Measurements from ENCODE around the gene CTRB1. TPM values are rescaled to one million over a fixed set of nuclear protein-coding genes. Genes with fewer than 3 reads are reported as not detected.

CTRB1 gene
- total and polyA plus RNA-seq, 2 of the 8 experiments (the other 6 are each of a cell fraction or from before 2014, with no cell fraction given), result not detected

GRCh38 chr16:75258807-75259141, 40.0 kb downstream of the CTRB1 start (continued):
- TF ChIP-seq CHD7 (IDR thresholded peaks at IDR 0.05; ENCODE audit: insufficient replicate concordance, low read length), result no peak
- TF ChIP-seq SUZ12 (IDR thresholded peaks at IDR 0.05; ENCODE audit: low read length), result no peak
- TF ChIP-seq, protein P1, sequence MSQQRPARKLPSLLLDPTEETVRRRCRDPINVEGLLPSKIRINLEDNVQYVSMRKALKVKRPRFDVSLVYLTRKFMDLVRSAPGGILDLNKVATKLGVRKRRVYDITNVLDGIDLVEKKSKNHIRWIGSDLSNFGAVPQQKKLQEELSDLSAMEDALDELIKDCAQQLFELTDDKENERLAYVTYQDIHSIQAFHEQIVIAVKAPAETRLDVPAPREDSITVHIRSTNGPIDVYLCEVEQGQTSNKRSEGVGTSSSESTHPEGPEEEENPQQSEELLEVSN (IDR thresholded peaks at IDR 0.05), result no peak
- TF ChIP-seq POLR2A (IDR thresholded peaks at IDR 0.05; ENCODE audit: control extremely low read depth in 1 of 2, low read depth in 2 of 2, low read length in 2 of 2), result no peak
- TF ChIP-seq CBX8 (IDR thresholded peaks at IDR 0.05; ENCODE audit: borderline replicate concordance, low read depth, low read length), result no peak
- TF ChIP-seq NANOG (IDR thresholded peaks at IDR 0.05; ENCODE audit: insufficient read depth, low read depth, low read length, poor library complexity, severe bottlenecking), result no peak
- TF ChIP-seq TBP (IDR thresholded peaks at IDR 0.05; ENCODE audit: low read depth, low read length), result no peak
- TF ChIP-seq RFX5 (IDR thresholded peaks at IDR 0.05; ENCODE audit: borderline replicate concordance, low read depth, low read length), result no peak
- TF ChIP-seq SIRT6 (IDR thresholded peaks at IDR 0.05; ENCODE audit: low read length), result no peak
- no peak for TF ChIP-seq PHF8 (conservative IDR thresholded peaks at IDR 0.05; ENCODE audit: low read depth, low read length)
- TF ChIP-seq FOSL1 (IDR thresholded peaks at IDR 0.05; ENCODE audit: insufficient read depth, low read depth, low read length), result no peak
- TF ChIP-seq KDM5A (IDR thresholded peaks at IDR 0.05; ENCODE audit: low read length), result no peak
